ENCODE data around the gene USP36.
"Not testable (repeated sequence)": the region's sequence is repeated elsewhere in the genome, so short reads cannot be mapped to it uniquely, and the experiment has no call there.

Gene USP36

DNA sequence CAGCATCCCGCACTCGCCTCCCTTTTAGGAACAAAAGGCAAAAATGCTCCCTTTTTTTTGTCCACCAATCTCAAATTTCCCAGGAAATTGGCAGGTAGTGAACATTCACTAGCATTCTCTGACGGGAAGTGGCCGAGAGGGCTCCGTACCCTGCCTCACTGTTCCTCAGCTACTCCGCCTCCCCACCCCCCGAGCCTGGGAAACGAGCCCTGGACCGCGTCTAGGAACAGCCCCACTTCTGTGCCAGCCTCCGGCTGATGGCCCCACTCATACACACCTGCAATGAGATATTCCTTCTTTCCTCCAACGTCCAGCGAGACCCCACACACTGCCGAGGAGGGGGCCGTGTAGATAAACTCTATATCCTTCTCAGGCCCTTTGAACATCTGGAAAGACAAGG, 30.0 kb upstream of the USP36 start:
- no peaks in the 10 kb centered on the region for H3K27me3 ChIP-seq (ENCODE audit: insufficient read depth, low read length, poor library complexity, severe bottlenecking)
- H3K4me1 ChIP-seq (ENCODE audit: insufficient read depth, low read length, poor library complexity, severe bottlenecking): no peaks in the 10 kb centered on the region
- H4K20me1 ChIP-seq (ENCODE audit: insufficient read depth, low read length, poor library complexity, severe bottlenecking): no peaks in the 10 kb centered on the region
- H3K4me3 ChIP-seq (ENCODE audit: low read length, poor library complexity, severe bottlenecking): no peak overlapping the region
- no peak overlapping the region for H3K4me2 ChIP-seq (ENCODE audit: low read depth, low read length, poor library complexity, severe bottlenecking)
- H3K9me2 ChIP-seq (replicated peaks; ENCODE audit: low read depth, low read length): no peaks in the 10 kb centered on the region
- TF ChIP-seq EZH2phosphoT487 (IDR thresholded peaks at IDR 0.05; ENCODE audit: borderline replicate concordance): no peak
- TF ChIP-seq, protein P1, sequence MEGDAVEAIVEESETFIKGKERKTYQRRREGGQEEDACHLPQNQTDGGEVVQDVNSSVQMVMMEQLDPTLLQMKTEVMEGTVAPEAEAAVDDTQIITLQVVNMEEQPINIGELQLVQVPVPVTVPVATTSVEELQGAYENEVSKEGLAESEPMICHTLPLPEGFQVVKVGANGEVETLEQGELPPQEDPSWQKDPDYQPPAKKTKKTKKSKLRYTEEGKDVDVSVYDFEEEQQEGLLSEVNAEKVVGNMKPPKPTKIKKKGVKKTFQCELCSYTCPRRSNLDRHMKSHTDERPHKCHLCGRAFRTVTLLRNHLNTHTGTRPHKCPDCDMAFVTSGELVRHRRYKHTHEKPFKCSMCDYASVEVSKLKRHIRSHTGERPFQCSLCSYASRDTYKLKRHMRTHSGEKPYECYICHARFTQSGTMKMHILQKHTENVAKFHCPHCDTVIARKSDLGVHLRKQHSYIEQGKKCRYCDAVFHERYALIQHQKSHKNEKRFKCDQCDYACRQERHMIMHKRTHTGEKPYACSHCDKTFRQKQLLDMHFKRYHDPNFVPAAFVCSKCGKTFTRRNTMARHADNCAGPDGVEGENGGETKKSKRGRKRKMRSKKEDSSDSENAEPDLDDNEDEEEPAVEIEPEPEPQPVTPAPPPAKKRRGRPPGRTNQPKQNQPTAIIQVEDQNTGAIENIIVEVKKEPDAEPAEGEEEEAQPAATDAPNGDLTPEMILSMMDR (conservative IDR thresholded peaks at IDR 0.05; ENCODE audit: low read length): no peak
- no peaks in the 10 kb centered on the region for H3K9me3 ChIP-seq (ENCODE audit: insufficient read depth, low read depth, low read length)
- H3K36me3 ChIP-seq (ENCODE audit: insufficient read depth, low read length): peaks cover 13% of the 10 kb centered on the region; the same call in 1 of the 2 replicates
- no peak overlapping the region for H2AFZ ChIP-seq (ENCODE audit: low read length)
- no peaks in the 10 kb centered on the region for H3K79me2 ChIP-seq (ENCODE audit: insufficient read depth, low read length)
- no peaks in the 10 kb centered on the region for H3F3A ChIP-seq (ENCODE audit: low read depth)
- H3K9ac ChIP-seq (ENCODE audit: low read depth, low read length, poor library complexity, severe bottlenecking): no peak overlapping the region

DNA sequence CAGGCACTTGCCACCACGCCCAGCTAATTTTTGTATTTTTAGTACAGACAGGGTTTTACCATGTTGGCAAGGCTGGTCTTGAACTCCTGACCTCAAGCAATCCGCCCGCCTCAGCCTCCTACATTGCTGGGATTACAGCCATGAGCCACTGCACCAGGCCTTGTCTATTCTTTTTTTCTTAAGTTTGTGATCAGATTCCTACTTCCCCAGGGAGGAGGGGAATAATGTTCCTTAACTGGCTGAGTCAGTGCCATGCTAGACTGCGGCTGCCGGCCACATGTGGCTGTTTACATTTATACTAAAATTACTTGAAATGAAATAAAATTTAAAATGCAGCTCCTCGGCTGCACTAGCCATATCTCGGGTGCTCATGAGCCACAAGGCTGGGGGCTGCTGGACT, 27.8 kb upstream of the USP36 start:
- H3K9me2 ChIP-seq (replicated peaks; ENCODE audit: low read depth, low read length): no peaks in the 10 kb centered on the region
- no peak for TF ChIP-seq EZH2phosphoT487 (IDR thresholded peaks at IDR 0.05; ENCODE audit: borderline replicate concordance)
- TF ChIP-seq, protein P1 (conservative IDR thresholded peaks at IDR 0.05; ENCODE audit: low read length): no peak
- no peaks in the 10 kb centered on the region for H3K9me3 ChIP-seq (ENCODE audit: insufficient read depth, low read depth, low read length)
- no peak overlapping the region for H3K4me3 ChIP-seq (ENCODE audit: low read length, poor library complexity, severe bottlenecking)
- no peak overlapping the region for H3K4me2 ChIP-seq (ENCODE audit: low read depth, low read length, poor library complexity, severe bottlenecking)
- no peaks in the 10 kb centered on the region for H3K27me3 ChIP-seq (ENCODE audit: insufficient read depth, low read length, poor library complexity, severe bottlenecking)
- H2AFZ ChIP-seq (ENCODE audit: low read length): no peak overlapping the region
- H4K20me1 ChIP-seq (ENCODE audit: insufficient read depth, low read length, poor library complexity, severe bottlenecking): no peaks in the 10 kb centered on the region
- H3F3A ChIP-seq (ENCODE audit: low read depth): no peaks in the 10 kb centered on the region
- H3K9ac ChIP-seq (ENCODE audit: low read depth, low read length, poor library complexity, severe bottlenecking): no peak overlapping the region
- peaks cover 13% of the 10 kb centered on the region; the same call in 1 of the 2 replicates for H3K36me3 ChIP-seq (ENCODE audit: insufficient read depth, low read length)
- no peaks in the 10 kb centered on the region for H3K4me1 ChIP-seq (ENCODE audit: insufficient read depth, low read length, poor library complexity, severe bottlenecking)
- no peaks in the 10 kb centered on the region for H3K79me2 ChIP-seq (ENCODE audit: insufficient read depth, low read length)

DNA sequence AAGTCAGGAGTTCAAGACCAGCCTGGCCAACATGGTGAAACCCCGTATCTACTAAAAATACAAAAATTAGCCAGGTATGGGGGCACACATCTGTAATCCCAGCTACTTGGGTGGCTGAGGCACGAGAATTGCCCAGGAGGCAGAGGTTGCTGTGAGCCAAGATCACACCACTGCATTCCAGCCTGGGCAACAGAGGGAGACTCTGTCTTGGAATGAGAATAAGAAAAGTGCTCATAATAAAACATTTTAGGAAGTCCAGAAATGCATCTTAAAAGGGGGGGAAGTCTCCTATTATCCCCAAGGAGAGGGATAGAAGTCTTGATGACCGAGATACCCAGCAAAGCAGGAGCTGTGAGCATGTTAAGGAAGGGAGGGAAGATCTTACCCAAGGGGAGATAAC, 26.4 kb upstream of the USP36 start:
- not testable (repeated sequence) for H3K4me2 ChIP-seq (ENCODE audit: low read depth, low read length, poor library complexity, severe bottlenecking); H3K9me3 ChIP-seq (ENCODE audit: insufficient read depth, low read depth, low read length); H3K4me1 ChIP-seq (ENCODE audit: insufficient read depth, low read length, poor library complexity, severe bottlenecking); H2AFZ ChIP-seq (ENCODE audit: low read length); H3F3A ChIP-seq (ENCODE audit: low read depth); H3K4me3 ChIP-seq (ENCODE audit: low read length, poor library complexity, severe bottlenecking); H3K9ac ChIP-seq (ENCODE audit: low read depth, low read length, poor library complexity, severe bottlenecking); H3K36me3 ChIP-seq (ENCODE audit: insufficient read depth, low read length); H4K20me1 ChIP-seq (ENCODE audit: insufficient read depth, low read length, poor library complexity, severe bottlenecking); H3K9me2 ChIP-seq (replicated peaks; ENCODE audit: low read depth, low read length); H3K27me3 ChIP-seq (ENCODE audit: insufficient read depth, low read length, poor library complexity, severe bottlenecking); H3K79me2 ChIP-seq (ENCODE audit: insufficient read depth, low read length)

DNA sequence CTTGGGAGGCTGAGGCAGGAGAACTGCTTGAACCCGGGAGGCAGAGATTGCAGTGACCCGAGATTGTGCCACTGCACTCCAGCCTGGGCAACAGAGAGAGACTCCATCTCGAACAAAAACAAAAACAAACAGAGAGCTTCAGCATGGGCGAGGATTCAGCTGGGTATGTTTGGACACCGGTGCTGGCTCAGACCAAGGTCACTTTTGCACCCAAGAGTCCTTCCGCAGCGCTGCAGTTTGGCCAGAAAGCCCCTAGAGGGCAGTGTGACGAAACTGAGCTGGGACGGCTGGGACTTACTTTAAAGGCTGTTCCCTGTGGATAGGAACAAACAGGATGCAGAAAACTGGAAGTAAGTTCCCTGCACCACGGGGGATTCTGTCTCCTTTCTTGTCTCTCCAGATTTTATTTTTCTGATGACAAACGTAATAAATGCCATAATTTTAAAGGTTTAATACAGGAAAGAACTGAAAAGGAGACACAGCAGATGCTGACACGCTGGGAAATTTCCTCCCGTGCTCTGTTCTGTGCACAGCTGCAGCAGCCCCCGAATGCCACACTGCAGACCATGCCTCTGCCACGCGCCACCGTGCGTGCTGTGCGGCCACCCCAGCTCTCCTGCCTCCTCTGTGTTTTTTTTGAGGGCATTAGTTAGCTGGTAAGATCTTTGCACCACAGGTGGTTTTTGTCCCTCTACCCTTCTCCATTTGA, 25.2 kb upstream of the USP36 start:
- no peaks in the 10 kb centered on the region for H3F3A ChIP-seq (ENCODE audit: low read depth)
- peaks cover 6% of the 10 kb centered on the region; the same call in 1 of the 2 replicates for H3K36me3 ChIP-seq (ENCODE audit: insufficient read depth, low read length)

More for the DNA sequence above, 25.2 kb upstream of the USP36 start:
- TF ChIP-seq, protein P1 (conservative IDR thresholded peaks at IDR 0.05; ENCODE audit: low read length): peak; percentile 85
- no peak for TF ChIP-seq EZH2phosphoT487 (IDR thresholded peaks at IDR 0.05; ENCODE audit: borderline replicate concordance)
- H3K27me3 ChIP-seq (ENCODE audit: insufficient read depth, low read length, poor library complexity, severe bottlenecking): no peaks in the 10 kb centered on the region
- H3K9me3 ChIP-seq (ENCODE audit: insufficient read depth, low read depth, low read length): no peaks in the 10 kb centered on the region
- H4K20me1 ChIP-seq (ENCODE audit: insufficient read depth, low read length, poor library complexity, severe bottlenecking): no peaks in the 10 kb centered on the region
- no peak overlapping the region for H2AFZ ChIP-seq (ENCODE audit: low read length)
- H3K9me2 ChIP-seq (replicated peaks; ENCODE audit: low read depth, low read length): no peaks in the 10 kb centered on the region
- H3K9ac ChIP-seq (ENCODE audit: low read depth, low read length, poor library complexity, severe bottlenecking): no peak overlapping the region
- no peak overlapping the region for H3K4me3 ChIP-seq (ENCODE audit: low read length, poor library complexity, severe bottlenecking)
- H3K4me1 ChIP-seq (ENCODE audit: insufficient read depth, low read length, poor library complexity, severe bottlenecking): no peaks in the 10 kb centered on the region
- no peak overlapping the region for H3K4me2 ChIP-seq (ENCODE audit: low read depth, low read length, poor library complexity, severe bottlenecking)
- no peaks in the 10 kb centered on the region for H3K79me2 ChIP-seq (ENCODE audit: insufficient read depth, low read length)

Data from Loucy (cell line).